Fibroblast of peridontal ligament (primary cell): ENCODE results near the gene ACAD10.
A peak's percentile ranks its signal among the peaks of the same experiment; 100 is the strongest.
"Not testable (repeated sequence)": the region's sequence is repeated elsewhere in the genome, so short reads cannot be mapped to it uniquely, and the experiment has no call there.

Source experiments
- DNase-seq: peaks from one replicate; pipeline ENCODE4 v3.0.0-alpha.2; 2010; ENCODE audit errors: extremely low read depth

ACAD10 gene

GRCh38 chr12:111753144-111753881, 67.5 kb downstream of the ACAD10 start:
- DNase-seq = peak; percentile 76

- DNase-seq = no peak
Observed at GRCh38 chr12:111754671-111755070, 68.8 kb downstream of the ACAD10 start.

- DNase-seq = no peak
Observed at GRCh38 chr12:111756196-111756595, 70.3 kb downstream of the ACAD10 start.

GRCh38 chr12:111756681-111757080, 70.8 kb downstream of the ACAD10 start:
- no peak for DNase-seq

- peak; percentile 27 for DNase-seq
Observed at GRCh38 chr12:111757361-111758119, 71.7 kb downstream of the ACAD10 start.

GRCh38 chr12:111758120-111758561, 72.3 kb downstream of the ACAD10 start:
- DNase-seq = no peak

- DNase-seq = no peak
Observed at GRCh38 chr12:111759271-111759670, 73.4 kb downstream of the ACAD10 start.

- DNase-seq = no peak
Observed at GRCh38 chr12:111759991-111760390, 74.1 kb downstream of the ACAD10 start.

- DNase-seq = no peak
Observed at GRCh38 chr12:111761099-111761498, 75.2 kb downstream of the ACAD10 start.

GRCh38 chr12:111761706-111762105, 75.9 kb downstream of the ACAD10 start:
- no peak for DNase-seq

GRCh38 chr12:111763552-111763951, 77.7 kb downstream of the ACAD10 start:
- DNase-seq = not testable (repeated sequence)

- no peak for DNase-seq
Observed at GRCh38 chr12:111764120-111764821, 78.4 kb downstream of the ACAD10 start.

- peak; percentile 16 for DNase-seq
Observed at GRCh38 chr12:111766608-111767361, 80.9 kb downstream of the ACAD10 start, which contains the start of gene ALDH2. Gene ALDH2 (plus strand): TSS chr12:111766933. CDS start chr12:111766983, 50 bp downstream.

GRCh38 chr12:111767362-111768158, 81.7 kb downstream of the ACAD10 start:
- peak; percentile 48 for DNase-seq

GRCh38 chr12:111768159-111768895, 82.5 kb downstream of the ACAD10 start:
- no peak for DNase-seq

- DNase-seq = no peak
Observed at GRCh38 chr12:111769599-111769998, 83.7 kb downstream of the ACAD10 start.

GRCh38 chr12:111773801-111774551, 88.1 kb downstream of the ACAD10 start:
- peak; percentile 94 for DNase-seq

- DNase-seq = peak; percentile 87
Observed at GRCh38 chr12:111775205-111776193, 89.6 kb downstream of the ACAD10 start.
